22Rv1 (cell line): ENCODE measurements around the gene IRX5.

Experiments
- CTCF ChIP-seq: fragments of 450-650 bp; IDR thresholded peaks from 2 replicates; pipeline ENCODE4 v1.5.1; 2017; ENCODE audit warnings: mild to moderate bottlenecking
- ZFX ChIP-seq: fragments of 450-650 bp; IDR thresholded peaks from 2 replicates; pipeline ENCODE4 v1.6.1; 2017; ENCODE audit warnings: antibody characterized with exemption, borderline replicate concordance

GRCh38 chr16:54939510-54940278 is 9.0 kb downstream of the IRX5 start:
- no peak for TF ChIP-seq CTCF
- no peak for TF ChIP-seq ZFX
